ENCODE results near the gene SLC37A1.

GRCh38 chr21:42565886-42566523 is 52.4 kb downstream of the SLC37A1 start:
- no peak for TF ChIP-seq CTCF (IDR thresholded peaks at IDR 0.05)
- no peak for TF ChIP-seq POLR2A (IDR thresholded peaks at IDR 0.05)

Measured in uterus (tissue), 2 donors.